Stimulated activated CD8-positive, alpha-beta memory T cell treated with anti-CD3 and anti-CD28 coated beads, Interleukin-4, amount 100 ng/mL, for 48 hours (primary cell): ENCODE data around the gene PLCB1.
"Not testable (repeated sequence)": the region's sequence is repeated elsewhere in the genome, so short reads cannot be mapped to it uniquely, and the experiment has no call there.

Experiments
- DNase-seq: peaks from one replicate; pipeline ENCODE4 v3.0.0-alpha.2; 2020

PLCB1 gene

DNA sequence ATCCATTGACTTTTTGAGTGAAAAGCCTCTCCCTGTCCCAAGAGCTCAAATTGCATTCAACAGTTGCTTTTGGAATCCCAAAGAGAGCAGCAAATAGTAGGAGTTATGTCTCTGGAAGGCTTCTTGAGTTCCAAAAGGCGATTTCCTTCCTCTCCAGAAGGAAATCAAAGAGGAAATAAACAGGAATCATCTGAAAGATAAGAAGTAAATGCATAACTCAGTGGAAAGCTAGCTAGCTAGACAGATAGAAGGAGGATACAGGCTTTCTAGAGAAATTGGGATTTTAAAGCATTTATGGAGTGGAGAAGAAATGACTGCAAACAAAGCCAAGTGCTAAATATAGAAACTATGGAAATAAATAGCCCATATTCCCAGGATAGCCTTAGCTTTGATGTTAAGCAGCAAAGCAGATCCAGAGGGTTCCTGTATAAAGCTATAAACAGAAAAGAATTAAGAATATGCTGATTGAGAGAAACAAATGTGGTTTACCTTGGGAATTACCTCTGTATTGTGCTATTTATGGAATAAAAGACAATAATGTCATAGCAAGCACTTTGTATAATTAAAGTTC, 214.7 kb downstream of the PLCB1 start:
- DNase-seq: no peak

DNA sequence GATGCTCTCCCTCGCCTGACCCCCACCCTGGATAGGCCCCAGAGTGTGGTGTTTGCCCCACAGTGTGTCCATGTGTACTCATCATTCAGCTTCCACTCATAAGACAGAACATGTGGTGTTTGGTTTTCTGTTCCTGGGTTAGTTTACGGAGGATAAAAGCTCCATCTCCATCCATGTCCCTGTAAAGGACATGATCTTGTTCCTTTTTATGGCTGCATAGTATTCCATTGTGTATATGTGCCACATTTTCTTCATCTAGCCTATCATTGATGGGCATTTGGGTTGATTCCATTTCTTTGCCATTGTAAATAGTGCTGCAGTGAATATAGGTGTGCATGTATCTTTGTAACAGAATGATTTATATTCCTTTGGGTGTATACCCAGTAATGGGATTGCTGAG, 218.2 kb downstream of the PLCB1 start:
- DNase-seq: not testable (repeated sequence)

DNA sequence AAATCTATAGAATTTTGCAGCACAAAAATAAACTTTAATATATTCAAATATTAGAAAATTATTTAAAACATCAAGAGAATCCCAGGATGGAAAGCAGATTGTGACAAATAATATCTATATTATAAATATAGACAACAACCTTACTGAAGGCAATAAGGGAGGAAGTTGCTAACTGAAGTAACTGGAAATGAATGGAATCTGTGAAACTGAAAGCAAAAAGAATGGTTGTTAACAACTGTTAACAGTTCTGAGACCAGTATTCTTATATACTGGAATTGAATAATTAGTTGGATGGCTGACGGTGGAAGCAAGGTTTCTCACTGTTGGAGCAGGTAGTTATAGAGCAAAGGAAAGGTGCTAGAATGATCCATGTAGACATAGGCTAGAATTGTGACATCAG, 220.4 kb downstream of the PLCB1 start:
- no peak for DNase-seq

DNA sequence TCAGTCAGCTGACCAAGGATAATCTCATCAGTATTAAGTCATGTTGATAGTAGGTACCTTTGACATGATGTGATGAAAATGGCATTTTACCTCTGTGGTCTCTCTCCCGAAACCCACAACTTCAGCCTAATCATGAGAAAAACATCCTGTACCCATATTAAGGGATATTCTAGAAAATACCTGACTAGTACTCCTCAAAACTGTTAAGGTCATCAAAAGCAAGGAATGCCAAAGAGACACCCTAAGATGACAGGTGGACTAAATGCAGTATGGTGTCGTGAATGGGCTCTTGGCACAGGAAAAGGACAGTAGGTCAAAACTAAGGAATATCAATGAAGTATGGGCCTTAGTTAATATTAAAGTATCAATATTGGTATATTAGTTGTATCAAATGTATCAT, 221.4 kb downstream of the PLCB1 start:
- no peak for DNase-seq

DNA sequence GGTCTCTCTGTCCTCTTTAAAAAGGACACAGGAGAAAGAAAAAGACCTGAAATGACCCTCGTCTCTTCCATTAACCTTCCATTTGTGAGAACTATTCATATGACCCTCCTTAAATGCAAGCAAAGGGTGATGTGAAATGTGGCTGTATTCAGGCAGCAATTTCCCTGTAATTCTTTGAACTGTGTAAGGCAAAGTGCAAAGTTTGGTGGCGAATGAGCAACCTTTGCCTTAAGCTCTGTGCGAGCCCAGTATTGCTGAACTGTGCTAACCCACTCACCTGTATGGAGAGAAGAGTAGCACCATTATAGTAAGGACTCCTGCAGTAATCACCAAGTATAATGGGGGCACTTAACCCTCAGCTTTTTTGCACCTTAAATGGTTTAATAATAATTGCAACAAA, 223.4 kb downstream of the PLCB1 start:
- no peak for DNase-seq

DNA sequence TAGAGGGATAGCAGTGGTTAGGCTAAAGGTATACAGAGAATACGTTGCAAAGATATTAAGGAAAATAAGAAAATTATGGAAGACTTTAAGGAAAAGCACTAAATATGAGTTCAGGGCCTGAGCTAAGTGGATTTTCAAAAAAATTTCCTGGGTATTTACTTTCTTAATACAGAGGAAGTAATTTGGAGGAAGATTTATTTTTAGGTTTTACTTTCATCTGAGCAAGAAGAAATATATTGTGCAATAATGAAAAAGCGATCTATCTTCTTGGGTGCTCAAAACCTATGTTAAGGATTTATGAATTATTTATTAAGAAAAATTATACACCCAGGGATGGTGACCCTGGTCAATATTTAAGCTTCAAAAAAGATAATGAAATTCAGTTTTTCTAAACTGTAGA, 224.7 kb downstream of the PLCB1 start:
- DNase-seq: no peak

DNA sequence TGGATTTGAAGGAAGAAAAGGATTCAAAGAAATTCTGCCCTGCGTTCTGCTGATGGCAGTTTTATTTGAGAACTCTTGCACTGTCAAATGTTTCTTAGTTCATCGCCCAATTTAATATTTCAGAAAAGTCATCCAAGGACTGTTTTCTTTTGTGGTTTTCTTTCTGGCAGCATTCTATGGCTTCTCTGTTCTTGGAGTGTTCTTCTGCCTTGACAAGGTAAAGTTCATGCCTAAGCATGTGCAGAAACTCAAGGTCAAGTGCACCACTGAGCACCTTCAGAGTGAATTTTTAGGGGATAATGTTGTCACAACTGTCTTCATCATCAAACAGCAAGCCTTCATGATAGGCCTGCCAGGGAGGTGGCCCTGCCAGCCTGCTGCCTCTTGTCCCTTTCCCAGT, 225.6 kb downstream of the PLCB1 start:
- DNase-seq: no peak

DNA sequence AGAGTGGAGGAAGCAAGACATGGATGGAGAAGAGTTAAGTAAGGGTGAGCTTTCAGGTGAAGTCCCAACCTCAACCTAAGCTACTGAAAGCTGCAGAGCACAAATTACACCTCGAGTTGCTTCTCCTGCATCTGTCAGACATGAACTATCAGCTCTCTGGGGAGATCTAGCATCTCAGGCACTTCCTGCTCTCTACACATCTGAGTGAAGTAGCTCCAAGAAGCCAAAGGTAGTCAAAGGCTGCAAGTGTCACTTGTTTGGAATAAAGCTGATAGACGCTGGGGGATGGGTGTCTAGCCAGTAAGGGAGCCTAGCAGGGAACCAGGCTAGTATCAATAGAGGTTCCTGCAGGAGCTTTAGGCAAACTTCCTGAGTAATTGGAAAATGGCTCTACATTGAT, 228.0 kb downstream of the PLCB1 start:
- DNase-seq: no peak

DNA sequence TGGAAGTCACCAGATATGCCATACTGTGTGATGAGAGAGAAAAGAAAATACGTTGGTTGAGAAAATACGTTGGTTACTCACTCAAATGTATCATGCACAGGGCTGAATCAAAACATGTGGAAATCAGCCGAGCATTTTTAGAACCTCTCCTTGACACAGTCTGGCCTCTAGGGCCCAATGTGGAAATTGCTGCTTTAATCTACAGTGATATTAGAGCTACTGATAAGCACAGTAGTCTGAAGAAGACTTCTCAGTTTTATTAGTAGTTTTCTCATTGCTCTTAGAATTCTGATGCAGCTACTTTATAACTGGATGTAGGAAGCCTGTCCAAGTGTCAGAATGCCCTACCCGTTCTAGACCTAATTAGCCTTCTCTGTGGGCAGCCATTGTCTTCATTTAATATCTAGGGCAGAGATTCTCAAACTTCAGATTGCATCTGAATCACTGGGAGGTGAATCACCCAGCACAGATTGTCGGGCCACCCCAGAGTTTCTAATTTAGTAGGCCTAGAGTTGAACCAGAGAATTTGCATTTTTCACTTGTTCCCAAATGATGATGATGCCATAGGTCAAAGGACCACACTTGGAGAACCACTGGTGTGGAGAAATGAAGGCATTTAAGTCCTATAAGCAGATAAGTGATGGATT, 229.1 kb downstream of the PLCB1 start:
- no peak for DNase-seq

DNA sequence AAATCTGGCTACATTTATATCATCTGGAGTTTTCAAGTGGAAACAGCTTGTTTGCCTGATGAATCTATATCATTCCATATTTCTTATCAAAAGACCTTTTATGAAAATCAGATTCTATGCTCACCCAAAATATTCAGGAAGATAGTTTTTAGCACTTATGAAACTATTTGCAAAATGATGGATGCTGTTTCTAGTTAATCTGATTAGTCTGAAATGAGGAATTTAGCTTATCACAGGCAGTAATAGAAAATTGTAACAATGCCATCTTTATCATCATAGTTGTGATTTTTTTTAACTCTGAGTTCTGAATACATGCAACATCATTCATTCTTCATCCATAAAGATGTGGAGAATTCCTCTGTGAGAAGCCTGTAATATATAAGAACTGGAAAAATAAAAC, 229.7 kb downstream of the PLCB1 start:
- no peak for DNase-seq

DNA sequence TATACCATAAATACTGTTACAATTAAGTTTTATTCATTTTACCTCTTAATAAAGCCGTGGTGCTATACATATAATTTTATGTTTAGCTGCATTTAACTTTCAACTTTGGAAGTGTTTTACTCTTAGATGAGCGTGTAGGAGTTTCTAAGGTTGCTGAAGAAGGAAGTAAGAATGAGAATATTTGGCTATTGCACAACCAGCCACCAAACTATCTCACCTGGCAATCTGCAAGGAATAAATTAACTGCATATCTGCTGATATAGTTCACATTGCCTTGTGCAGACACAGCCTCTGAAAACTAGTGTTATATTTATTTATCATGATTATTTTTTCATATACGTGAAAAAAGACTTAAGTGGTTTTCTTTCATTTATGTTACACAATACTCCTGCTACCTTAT, 230.4 kb downstream of the PLCB1 start:
- no peak for DNase-seq

DNA sequence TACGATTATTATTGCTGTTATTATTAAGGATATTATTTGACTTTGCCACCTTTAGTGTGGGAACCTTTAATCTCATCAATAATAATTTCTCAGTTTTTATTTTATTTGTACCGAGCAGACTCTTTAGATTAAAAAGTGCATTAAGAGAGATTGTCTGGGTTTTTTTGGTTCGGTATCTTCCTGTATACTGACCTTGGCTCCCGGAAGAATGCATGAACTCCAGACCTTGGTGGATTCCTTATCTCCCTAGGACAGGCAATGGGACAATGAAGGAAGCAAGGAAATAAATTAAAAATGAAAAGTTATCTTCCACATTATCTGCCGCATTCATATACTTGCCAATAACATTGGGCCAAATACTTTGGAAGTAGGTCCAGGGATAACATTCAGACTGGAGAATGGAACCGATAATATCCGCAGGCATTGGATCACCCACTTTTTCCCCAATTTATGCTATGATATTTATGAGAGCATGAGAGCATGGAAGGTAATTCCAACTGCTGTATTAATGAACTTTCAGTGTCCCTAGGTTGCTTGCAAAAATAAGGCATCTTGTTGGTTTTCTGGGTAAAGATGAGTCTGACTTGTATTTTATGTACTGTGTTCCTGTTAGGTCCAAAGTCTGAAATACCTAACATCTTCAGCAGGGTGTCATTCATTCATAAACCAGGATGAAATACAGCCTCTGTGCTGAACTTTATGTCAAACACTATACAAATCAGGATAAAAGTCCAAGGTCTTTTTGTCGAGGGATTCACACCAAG, 232.1 kb downstream of the PLCB1 start:
- no peak for DNase-seq

DNA sequence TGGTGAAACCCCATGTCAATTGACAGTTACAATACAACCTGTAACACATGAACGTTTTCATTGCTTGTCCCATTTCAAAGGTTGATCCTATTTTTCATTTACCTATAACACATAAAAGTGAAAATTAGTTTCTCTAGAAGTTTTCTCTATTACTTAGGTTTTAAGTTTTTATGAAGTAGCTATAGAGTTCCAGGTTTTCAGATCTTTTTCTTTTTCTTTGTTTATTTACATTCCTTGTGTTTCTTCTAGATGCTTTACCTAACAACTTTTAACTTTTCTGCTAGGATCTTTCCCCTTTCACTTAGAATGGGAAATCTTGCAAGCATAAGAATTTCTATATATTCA, 232.6 kb downstream of the PLCB1 start:
- DNase-seq: no peak

DNA sequence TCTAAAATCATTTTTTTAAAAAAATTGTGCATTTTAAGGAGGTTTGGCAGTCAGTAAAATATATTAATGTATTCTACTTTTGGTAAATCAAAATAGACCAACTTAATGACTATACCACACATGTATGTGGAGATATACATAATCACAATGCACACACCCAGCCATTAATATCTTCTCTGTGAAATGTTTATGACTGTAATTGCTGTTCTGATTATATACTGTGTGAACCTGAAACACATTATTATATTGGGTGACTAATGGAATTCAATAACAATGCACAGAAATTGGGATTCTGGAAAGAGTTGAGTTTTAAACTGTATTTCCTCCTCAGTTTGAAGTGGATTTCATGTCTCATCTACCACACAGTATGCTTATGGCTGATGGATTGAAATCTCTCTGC, 233.6 kb downstream of the PLCB1 start:
- no peak for DNase-seq

DNA sequence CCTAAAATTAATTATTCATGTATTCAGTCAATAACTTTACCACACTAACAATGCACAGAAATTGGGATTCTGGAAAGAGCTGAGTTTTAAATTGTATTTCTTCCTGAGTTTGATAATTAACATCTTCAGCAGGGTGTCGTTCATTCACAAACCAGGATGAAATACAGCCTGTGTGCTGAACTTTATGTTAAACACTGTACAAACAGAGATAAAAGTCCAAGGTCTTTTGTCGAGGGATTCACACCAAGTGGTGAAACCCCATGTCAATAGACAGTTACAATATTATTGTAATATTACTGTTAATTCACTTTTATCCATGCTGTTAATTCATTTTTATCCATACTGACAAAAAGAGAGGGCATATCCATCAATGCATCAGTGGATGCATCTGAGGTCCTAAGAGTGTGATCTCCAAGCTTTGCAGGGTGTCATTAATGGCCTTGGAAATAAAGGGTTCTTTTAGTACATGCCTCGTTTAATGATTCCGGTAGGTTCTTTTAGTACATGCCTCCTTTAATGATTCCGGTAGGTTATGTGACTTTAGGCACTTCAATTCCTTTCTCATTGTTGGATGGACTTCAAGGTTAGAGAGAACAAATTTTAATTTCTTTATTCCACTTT, 234.3 kb downstream of the PLCB1 start:
- DNase-seq: no peak

DNA sequence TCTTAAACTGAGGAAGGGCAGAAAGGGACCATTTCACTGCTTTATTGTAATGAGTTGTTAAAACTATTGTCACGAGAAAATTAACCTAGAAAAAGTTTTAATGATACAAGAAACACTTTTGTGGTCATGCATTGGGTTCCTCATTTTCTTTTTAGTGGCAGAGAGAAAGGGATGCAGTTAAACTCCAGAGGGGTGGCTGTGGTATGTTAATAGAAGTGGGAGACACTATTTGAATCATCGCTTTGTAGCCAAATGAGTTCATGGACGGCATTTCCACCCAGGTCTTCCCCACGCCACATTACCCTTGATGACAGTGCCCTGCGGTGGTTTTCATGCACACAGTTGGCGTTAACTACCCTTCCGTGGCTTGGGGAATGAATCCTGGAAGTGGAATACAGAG, 235.6 kb downstream of the PLCB1 start:
- no peak for DNase-seq

DNA sequence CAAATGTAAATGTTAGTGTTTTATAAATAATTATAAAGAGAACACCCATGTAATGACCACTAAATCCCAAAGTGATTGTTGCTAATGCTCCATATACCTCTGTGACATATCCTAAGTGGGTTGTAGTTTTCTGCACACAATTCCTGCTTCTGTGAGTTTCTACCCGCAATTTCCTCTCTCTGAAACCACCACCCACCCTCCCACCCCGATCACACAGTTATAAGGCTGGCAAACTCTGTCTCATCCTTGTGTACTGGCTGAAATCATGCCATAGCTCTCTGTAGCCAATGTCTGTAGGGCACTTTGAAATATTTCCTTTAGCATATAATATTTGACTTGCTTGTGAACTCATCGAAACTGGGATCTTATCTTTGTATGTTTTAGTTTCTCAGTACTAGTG, 236.6 kb downstream of the PLCB1 start:
- DNase-seq: no peak

DNA sequence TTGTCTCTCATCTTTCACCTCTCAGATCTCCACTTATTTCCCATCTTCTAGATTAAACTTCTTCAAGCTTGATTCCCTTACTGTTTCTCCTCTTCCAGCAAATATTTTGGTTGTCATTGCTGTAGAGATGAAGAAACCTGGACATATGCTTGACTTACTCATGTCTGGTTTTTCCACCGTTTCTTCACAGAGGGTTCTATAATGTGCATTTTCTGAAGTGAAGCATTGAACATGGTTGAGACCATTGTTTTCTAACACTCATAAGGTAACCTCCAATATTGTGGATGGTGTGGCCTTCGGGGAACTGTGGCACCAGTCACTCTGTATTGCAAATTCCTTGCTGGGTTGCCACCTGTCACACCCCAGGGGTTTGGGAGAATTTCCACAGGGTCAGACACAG, 237.2 kb downstream of the PLCB1 start:
- DNase-seq: no peak

DNA sequence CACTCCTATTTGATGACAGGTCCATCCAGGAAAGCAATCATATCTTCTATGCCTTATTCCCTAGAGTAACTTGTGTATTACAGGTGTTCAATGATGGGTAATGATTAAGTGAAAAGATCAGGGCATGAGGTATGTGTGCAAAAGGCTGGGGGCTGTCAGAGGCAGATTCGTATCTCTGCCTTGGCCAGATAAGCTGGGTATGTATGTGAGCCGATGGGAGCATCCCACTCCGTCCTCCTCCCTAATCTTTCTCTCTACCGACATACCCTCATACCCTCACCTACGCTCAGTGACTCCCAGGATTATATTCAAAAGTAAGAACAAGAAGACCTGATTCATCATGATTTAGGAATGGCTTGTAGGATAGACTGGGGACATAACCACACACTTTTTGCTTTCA, 238.7 kb downstream of the PLCB1 start:
- no peak for DNase-seq

DNA sequence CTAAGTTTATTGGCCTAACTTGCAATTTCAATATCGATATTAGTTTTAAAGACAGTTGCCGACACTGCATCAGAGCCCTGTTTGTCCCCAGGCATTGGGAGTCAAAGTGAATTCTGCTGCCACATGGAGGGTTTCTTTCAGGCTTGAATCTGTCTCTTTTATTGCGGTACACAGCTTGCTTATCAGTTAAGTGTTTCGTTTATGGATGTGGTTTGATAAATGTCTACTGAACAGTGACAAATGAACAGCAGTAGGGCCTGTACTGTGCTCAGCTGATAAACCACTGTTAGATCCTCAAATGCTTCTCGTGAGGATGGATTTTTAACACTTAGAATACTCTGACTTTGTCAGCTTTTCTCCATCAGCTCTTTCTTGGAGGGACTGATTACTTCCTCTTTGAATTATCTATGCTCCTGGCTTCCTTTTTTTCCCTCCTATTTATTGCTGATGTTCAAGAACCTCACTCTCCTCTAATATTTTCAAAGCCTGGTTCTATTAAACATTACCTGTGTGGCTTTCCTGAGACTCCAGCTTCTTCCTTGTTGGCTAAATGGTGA, 240.8 kb downstream of the PLCB1 start:
- DNase-seq: no peak

DNA sequence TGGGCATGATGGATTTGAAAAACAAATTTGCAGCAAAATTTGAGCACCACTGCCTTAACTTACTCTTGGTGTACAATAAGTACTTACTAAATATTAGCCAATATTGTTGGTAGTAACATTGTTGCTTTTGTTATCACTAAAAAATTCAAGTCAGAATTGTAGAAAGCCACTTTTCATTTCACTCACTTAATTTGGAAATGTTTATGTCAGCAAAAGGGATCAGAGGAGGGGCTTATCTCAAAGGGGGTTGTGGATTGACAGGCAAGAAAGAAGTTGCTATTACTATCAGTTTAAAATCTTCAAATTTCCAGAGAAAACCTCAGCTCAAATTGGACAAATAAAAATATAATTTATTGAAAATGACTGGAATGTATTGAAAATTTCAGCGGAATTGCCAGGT, 241.5 kb downstream of the PLCB1 start:
- no peak for DNase-seq

DNA sequence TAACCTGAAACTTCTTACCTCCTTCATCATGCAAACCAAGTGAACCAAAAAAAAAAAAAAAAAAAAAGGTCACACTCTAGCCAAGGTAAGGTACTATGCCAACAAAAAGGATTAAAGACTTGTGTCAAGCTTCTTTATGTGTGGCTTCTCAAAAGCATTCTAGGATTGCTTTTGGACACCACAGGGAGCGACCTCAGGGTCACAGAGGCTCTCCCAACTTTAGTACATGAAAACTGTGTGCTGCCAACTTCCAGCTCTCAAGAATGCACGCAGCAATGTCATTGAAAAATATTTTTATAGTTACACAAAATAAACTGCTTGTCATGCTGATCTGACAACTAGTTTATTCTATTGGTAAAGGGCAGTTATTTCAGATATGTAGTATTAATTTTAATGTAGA, 243.8 kb downstream of the PLCB1 start:
- DNase-seq: no peak

DNA sequence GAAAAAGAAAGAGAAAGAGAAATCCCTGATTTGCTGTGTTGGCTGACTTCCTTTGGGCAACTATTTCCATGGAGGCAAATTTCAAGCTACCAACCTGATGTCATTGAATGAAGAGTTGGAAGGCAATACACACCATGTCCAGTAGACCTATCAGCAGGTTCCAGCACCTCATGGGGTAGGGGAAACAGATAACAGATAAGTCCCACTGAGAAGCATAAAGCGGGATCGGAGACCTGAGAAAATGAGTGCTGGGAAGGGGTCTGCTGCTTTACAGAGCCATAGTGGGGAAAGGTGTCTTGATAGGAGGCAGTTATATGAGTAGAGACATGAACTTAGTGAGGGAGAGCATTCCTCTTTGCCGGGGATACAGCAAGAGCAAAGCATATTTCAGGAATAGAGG, 244.9 kb downstream of the PLCB1 start:
- no peak for DNase-seq

DNA sequence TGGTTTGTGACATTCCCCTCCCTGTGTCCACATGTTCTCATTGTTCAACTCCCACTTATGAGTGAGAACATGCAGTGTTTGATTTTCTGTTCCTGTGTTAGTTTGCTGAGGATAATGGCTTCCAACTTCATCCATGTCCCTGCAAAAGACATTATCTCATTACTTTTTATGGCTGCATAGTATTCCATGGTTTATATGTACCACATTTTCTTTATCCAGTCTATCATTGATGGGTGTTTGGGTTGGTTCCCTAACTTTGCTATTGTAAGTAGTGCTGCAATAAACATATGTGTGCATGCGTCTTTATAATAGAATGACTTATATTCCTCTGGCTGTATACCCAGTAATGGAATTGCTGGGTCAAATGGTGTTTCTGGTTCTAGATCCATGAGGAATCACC, 247.1 kb downstream of the PLCB1 start:
- DNase-seq: not testable (repeated sequence)
